Measurements from ENCODE around the gene RGS4.

RGS4 gene

GRCh38 chr1:163104385-163105099 is 35.4 kb downstream of the RGS4 start:
- H3K27me3 ChIP-seq (ENCODE audit: control insufficient read depth in 1 of 2, insufficient read depth in 1 of 2, low read length in 2 of 2): no peaks in the 10 kb centered on the region
- H3K18ac ChIP-seq (ENCODE audit: low read depth in 1 of 2, low read length in 2 of 2): no peak overlapping the region

GRCh38 chr1:163106364-163106987 is 37.3 kb downstream of the RGS4 start:
- H2AFZ ChIP-seq (ENCODE audit: low read depth, low read length): no peak overlapping the region
- no peak overlapping the region for H3K14ac ChIP-seq (ENCODE audit: low read length in 2 of 2)
- H3K4me1 ChIP-seq (ENCODE audit: control insufficient read depth, insufficient read depth, low read depth, low read length): no peaks in the 10 kb centered on the region
- no peak overlapping the region for H3K9ac ChIP-seq (ENCODE audit: low read length)
- no peaks in the 10 kb centered on the region for H3K9me3 ChIP-seq (ENCODE audit: control insufficient read depth, low read length)
- H3K4me3 ChIP-seq (ENCODE audit: insufficient read depth in 1 of 2, low read depth in 1 of 2, low read length in 2 of 2): no peak overlapping the region
- no peaks in the 10 kb centered on the region for H3K27me3 ChIP-seq (ENCODE audit: control insufficient read depth in 1 of 2, insufficient read depth in 1 of 2, low read length in 2 of 2)
- no peak overlapping the region for H2BK12ac ChIP-seq (ENCODE audit: low read length in 2 of 2)
- no peaks in the 10 kb centered on the region for H3K36me3 ChIP-seq (ENCODE audit: control insufficient read depth in 1 of 2, insufficient read depth in 2 of 2, low read depth in 1 of 2, low read length in 2 of 2)
- no peak overlapping the region for H2BK15ac ChIP-seq (ENCODE audit: low read depth, poor library complexity, severe bottlenecking)
- no peak overlapping the region for H2BK120ac ChIP-seq (ENCODE audit: low read depth, low read length)
- H4K8ac ChIP-seq (ENCODE audit: low read length): no peak overlapping the region
- no peak for DNase-seq
- no peaks in the 10 kb centered on the region for H3K79me1 ChIP-seq (replicated peaks; ENCODE audit: low read length, poor library complexity, severe bottlenecking)
- H2AK5ac ChIP-seq (ENCODE audit: low read length, severe bottlenecking): no peak overlapping the region
- no peak overlapping the region for H3K27ac ChIP-seq (ENCODE audit: low read length, poor library complexity, severe bottlenecking)
- no peak overlapping the region for H3K4me2 ChIP-seq (ENCODE audit: low read length, poor library complexity, severe bottlenecking)
- H2BK5ac ChIP-seq (ENCODE audit: low read depth, low read length, poor library complexity, severe bottlenecking): no peak overlapping the region
- no peak overlapping the region for H3K4ac ChIP-seq (ENCODE audit: low read depth in 1 of 2, low read length in 2 of 2)
- no peak overlapping the region for H3K18ac ChIP-seq (ENCODE audit: low read depth in 1 of 2, low read length in 2 of 2)
- WGBS: 79% methylated on average over 2 of the region's 2 CpGs
- H3K23ac ChIP-seq (ENCODE audit: low read length in 2 of 2): no peak overlapping the region
- no peak overlapping the region for H4K91ac ChIP-seq (ENCODE audit: low read length)

More at GRCh38 chr1:163104385-163105099, 35.4 kb downstream of the RGS4 start:
- Histone ChIP-seq H3K4me3 (ENCODE audit: insufficient read depth in 1 of 2, low read depth in 1 of 2, low read length in 2 of 2) (no peak overlapping the region), H2AFZ (ENCODE audit: low read depth, low read length) (no peak overlapping the region), H3K9me3 (ENCODE audit: control insufficient read depth, low read length) (no peaks in the 10 kb centered on the region), H3K27ac (ENCODE audit: low read length, poor library complexity, severe bottlenecking) (no peak overlapping the region), H3K4me1 (ENCODE audit: control insufficient read depth, insufficient read depth, low read depth, low read length) (no peaks in the 10 kb centered on the region), H3K4ac (ENCODE audit: low read depth in 1 of 2, low read length in 2 of 2) (no peak overlapping the region), H3K36me3 (ENCODE audit: control insufficient read depth in 1 of 2, insufficient read depth in 2 of 2, low read depth in 1 of 2, low read length in 2 of 2) (no peaks in the 10 kb centered on the region), H4K8ac (ENCODE audit: low read length) (no peak overlapping the region), H3K9ac (ENCODE audit: low read length) (no peak overlapping the region), H4K91ac (ENCODE audit: low read length) (no peak overlapping the region), H3K14ac (ENCODE audit: low read length in 2 of 2) (no peak overlapping the region), H2AK5ac (ENCODE audit: low read length, severe bottlenecking) (no peak overlapping the region), H3K4me2 (ENCODE audit: low read length, poor library complexity, severe bottlenecking) (no peak overlapping the region), H3K79me1 (replicated peaks; ENCODE audit: low read length, poor library complexity, severe bottlenecking) (no peaks in the 10 kb centered on the region), H2BK12ac (ENCODE audit: low read length in 2 of 2) (no peak overlapping the region), H3K23ac (ENCODE audit: low read length in 2 of 2) (no peak overlapping the region), H2BK15ac (ENCODE audit: low read depth, poor library complexity, severe bottlenecking) (no peak overlapping the region), H2BK120ac (ENCODE audit: low read depth, low read length) (no peak overlapping the region), H2BK5ac (ENCODE audit: low read depth, low read length, poor library complexity, severe bottlenecking) (no peak overlapping the region)
- peak; percentile 35 for DNase-seq
- WGBS: 16% methylated on average over 3 of the region's 4 CpGs

- Histone ChIP-seq H2BK15ac (ENCODE audit: low read depth, poor library complexity, severe bottlenecking) (no peak overlapping the region), H3K9ac (ENCODE audit: low read length) (no peak overlapping the region), H3K27me3 (ENCODE audit: control insufficient read depth in 1 of 2, insufficient read depth in 1 of 2, low read length in 2 of 2) (no peaks in the 10 kb centered on the region), H3K4ac (ENCODE audit: low read depth in 1 of 2, low read length in 2 of 2) (no peak overlapping the region), H4K8ac (ENCODE audit: low read length) (no peak overlapping the region), H3K4me2 (ENCODE audit: low read length, poor library complexity, severe bottlenecking) (no peak overlapping the region), H2AK5ac (ENCODE audit: low read length, severe bottlenecking) (no peak overlapping the region), H2AFZ (ENCODE audit: low read depth, low read length) (no peak overlapping the region), H4K91ac (ENCODE audit: low read length) (no peak overlapping the region), H3K36me3 (ENCODE audit: control insufficient read depth in 1 of 2, insufficient read depth in 2 of 2, low read depth in 1 of 2, low read length in 2 of 2) (no peaks in the 10 kb centered on the region), H3K14ac (ENCODE audit: low read length in 2 of 2) (no peak overlapping the region), H3K9me3 (ENCODE audit: control insufficient read depth, low read length) (no peaks in the 10 kb centered on the region), H3K27ac (ENCODE audit: low read length, poor library complexity, severe bottlenecking) (no peak overlapping the region), H2BK12ac (ENCODE audit: low read length in 2 of 2) (no peak overlapping the region), H2BK120ac (ENCODE audit: low read depth, low read length) (no peak overlapping the region), H3K18ac (ENCODE audit: low read depth in 1 of 2, low read length in 2 of 2) (no peak overlapping the region), H3K79me1 (replicated peaks; ENCODE audit: low read length, poor library complexity, severe bottlenecking) (no peaks in the 10 kb centered on the region), H3K4me1 (ENCODE audit: control insufficient read depth, insufficient read depth, low read depth, low read length) (no peaks in the 10 kb centered on the region), H3K23ac (ENCODE audit: low read length in 2 of 2) (no peak overlapping the region), H3K4me3 (ENCODE audit: insufficient read depth in 1 of 2, low read depth in 1 of 2, low read length in 2 of 2) (no peak overlapping the region), H2BK5ac (ENCODE audit: low read depth, low read length, poor library complexity, severe bottlenecking) (no peak overlapping the region)
- WGBS: 92% methylated on average over 1 of the region's 5 CpGs
- no peak for DNase-seq
Measured at GRCh38 chr1:163107655-163108054, 38.5 kb downstream of the RGS4 start.

- H3K18ac ChIP-seq (ENCODE audit: low read depth in 1 of 2, low read length in 2 of 2): no peak overlapping the region
- no peak overlapping the region for H4K8ac ChIP-seq (ENCODE audit: low read length)
- no peak overlapping the region for H4K91ac ChIP-seq (ENCODE audit: low read length)
- WGBS: no CpG with 5 or more reads among the region's 1 CpG
- no peaks in the 10 kb centered on the region for H3K79me1 ChIP-seq (replicated peaks; ENCODE audit: low read length, poor library complexity, severe bottlenecking)
- no peaks in the 10 kb centered on the region for H3K4me1 ChIP-seq (ENCODE audit: control insufficient read depth, insufficient read depth, low read depth, low read length)
- no peak overlapping the region for H3K23ac ChIP-seq (ENCODE audit: low read length in 2 of 2)
- H3K36me3 ChIP-seq (ENCODE audit: control insufficient read depth in 1 of 2, insufficient read depth in 2 of 2, low read depth in 1 of 2, low read length in 2 of 2): no peaks in the 10 kb centered on the region
- H3K27me3 ChIP-seq (ENCODE audit: control insufficient read depth in 1 of 2, insufficient read depth in 1 of 2, low read length in 2 of 2): no peaks in the 10 kb centered on the region
- H2AFZ ChIP-seq (ENCODE audit: low read depth, low read length): no peak overlapping the region
- H2BK5ac ChIP-seq (ENCODE audit: low read depth, low read length, poor library complexity, severe bottlenecking): no peak overlapping the region
- no peak overlapping the region for H2BK120ac ChIP-seq (ENCODE audit: low read depth, low read length)
- no peak overlapping the region for H3K4ac ChIP-seq (ENCODE audit: low read depth in 1 of 2, low read length in 2 of 2)
- no peak overlapping the region for H2BK15ac ChIP-seq (ENCODE audit: low read depth, poor library complexity, severe bottlenecking)
- no peak overlapping the region for H3K4me2 ChIP-seq (ENCODE audit: low read length, poor library complexity, severe bottlenecking)
- H2AK5ac ChIP-seq (ENCODE audit: low read length, severe bottlenecking): no peak overlapping the region
- no peak for DNase-seq
- no peak overlapping the region for H3K9ac ChIP-seq (ENCODE audit: low read length)
- H3K27ac ChIP-seq (ENCODE audit: low read length, poor library complexity, severe bottlenecking): no peak overlapping the region
- H3K9me3 ChIP-seq (ENCODE audit: control insufficient read depth, low read length): no peaks in the 10 kb centered on the region
- H3K4me3 ChIP-seq (ENCODE audit: insufficient read depth in 1 of 2, low read depth in 1 of 2, low read length in 2 of 2): no peak overlapping the region
- H3K14ac ChIP-seq (ENCODE audit: low read length in 2 of 2): no peak overlapping the region
- H2BK12ac ChIP-seq (ENCODE audit: low read length in 2 of 2): no peak overlapping the region
Measured at GRCh38 chr1:163115887-163116286, 46.7 kb downstream of the RGS4 start.

Data from mesenchymal stem cell (in vitro differentiated cells and primary cell).